ENCODE data around the gene MVD. TPM values are rescaled to one million over a fixed set of nuclear protein-coding genes. Genes with fewer than 3 reads are reported as not detected.

Gene MVD
- total and polyA plus RNA-seq, 2 donors (not counting 1 experiment from before 2014, with no cell fraction given): 35.9 to 204 TPM

DNA sequence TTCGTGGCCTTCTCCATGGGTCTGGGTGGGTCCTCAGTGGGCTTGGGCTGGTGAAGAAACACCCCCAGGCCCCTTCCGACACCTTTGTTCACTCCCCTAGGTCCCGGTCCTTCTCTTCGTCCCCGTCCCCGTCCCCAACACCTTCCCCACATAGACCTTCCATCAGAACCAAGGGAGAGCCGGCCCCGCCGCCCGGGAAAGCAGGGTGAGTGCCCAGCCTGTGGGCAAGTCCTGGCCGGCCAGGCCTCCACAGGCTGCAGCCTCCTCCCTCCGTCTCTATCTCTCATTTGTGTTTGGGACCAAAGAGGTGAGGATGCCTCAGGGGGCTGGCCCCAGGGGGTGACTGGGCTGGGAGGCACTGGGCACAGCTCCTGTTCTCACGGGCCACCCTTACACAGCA, 39.0 kb downstream of the MVD start:
- H3K9me3 ChIP-seq (ENCODE audit: control insufficient read depth, insufficient read depth, low read depth, low read length): no peaks in the 10 kb centered on the region
- no peak overlapping the region for H3K4me3 ChIP-seq (replicated peaks in 1 of 4; ENCODE audit: control extremely low read depth in 1 of 4, insufficient read depth in 1 of 4, low read depth in 3 of 4, low read length in 4 of 4)
- H3K9ac ChIP-seq (ENCODE audit: insufficient read depth, low read length): no peak overlapping the region
- H3K27ac ChIP-seq (ENCODE audit: insufficient read depth, low read length): no peak overlapping the region
- no peaks in the 10 kb centered on the region for H4K20me1 ChIP-seq (ENCODE audit: control insufficient read depth, extremely low read depth, insufficient read depth, low read length)
- H3K27me3 ChIP-seq (ENCODE audit: control insufficient read depth, insufficient read depth, low read length): no peaks in the 10 kb centered on the region
- no peak overlapping the region for H3K4me2 ChIP-seq (ENCODE audit: extremely low read depth, insufficient read depth, low read length)
- no peak for DNase-seq (ENCODE audit: low read depth in 2 of 2)
- no peak overlapping the region for H2AFZ ChIP-seq (ENCODE audit: low read length)
- no peak for TF ChIP-seq EZH2 (IDR thresholded peaks at IDR 0.05; ENCODE audit: low read length, missing control alignments)
- TF ChIP-seq CTCF (conservative IDR thresholded peaks at IDR 0.05 in 1 of 2, IDR thresholded peaks at IDR 0.05 in 1 of 2; ENCODE audit: low read depth in 1 of 2, low read length in 2 of 2): no peak
- H3K36me3 ChIP-seq (ENCODE audit: control insufficient read depth, insufficient read depth, low read length): peaks cover 25% of the 10 kb centered on the region
- no peaks in the 10 kb centered on the region for H3K4me1 ChIP-seq (ENCODE audit: control insufficient read depth, extremely low read depth, insufficient read depth, low read length)
- no peaks in the 10 kb centered on the region for H3K79me2 ChIP-seq (ENCODE audit: control insufficient read depth, insufficient read depth, low read length)

- TF ChIP-seq CTCF (conservative IDR thresholded peaks at IDR 0.05 in 1 of 2, IDR thresholded peaks at IDR 0.05 in 1 of 2; ENCODE audit: low read depth in 1 of 2, low read length in 2 of 2) (no peak), EZH2 (IDR thresholded peaks at IDR 0.05; ENCODE audit: low read length, missing control alignments) (no peak)
- H3K27ac ChIP-seq (ENCODE audit: insufficient read depth, low read length): no peak overlapping the region
- H3K9me3 ChIP-seq (ENCODE audit: control insufficient read depth, insufficient read depth, low read depth, low read length): no peaks in the 10 kb centered on the region
- no peaks in the 10 kb centered on the region for H3K27me3 ChIP-seq (ENCODE audit: control insufficient read depth, insufficient read depth, low read length)
- H4K20me1 ChIP-seq (ENCODE audit: control insufficient read depth, extremely low read depth, insufficient read depth, low read length): no peaks in the 10 kb centered on the region
- no peaks in the 10 kb centered on the region for H3K4me1 ChIP-seq (ENCODE audit: control insufficient read depth, extremely low read depth, insufficient read depth, low read length)
- no peak overlapping the region for H3K4me3 ChIP-seq (replicated peaks in 1 of 4; ENCODE audit: control extremely low read depth in 1 of 4, insufficient read depth in 1 of 4, low read depth in 3 of 4, low read length in 4 of 4)
- no peak overlapping the region for H3K4me2 ChIP-seq (ENCODE audit: extremely low read depth, insufficient read depth, low read length)
- no peak overlapping the region for H2AFZ ChIP-seq (ENCODE audit: low read length)
- no peaks in the 10 kb centered on the region for H3K79me2 ChIP-seq (ENCODE audit: control insufficient read depth, insufficient read depth, low read length)
- H3K36me3 ChIP-seq (ENCODE audit: control insufficient read depth, insufficient read depth, low read length): peaks cover 24% of the 10 kb centered on the region
- H3K9ac ChIP-seq (ENCODE audit: insufficient read depth, low read length): no peak overlapping the region
- DNase-seq (ENCODE audit: low read depth in 2 of 2): no peak
These were observed 40.0 kb downstream of the MVD start for GRCh38 chr16:88622866-88623265.

DNA sequence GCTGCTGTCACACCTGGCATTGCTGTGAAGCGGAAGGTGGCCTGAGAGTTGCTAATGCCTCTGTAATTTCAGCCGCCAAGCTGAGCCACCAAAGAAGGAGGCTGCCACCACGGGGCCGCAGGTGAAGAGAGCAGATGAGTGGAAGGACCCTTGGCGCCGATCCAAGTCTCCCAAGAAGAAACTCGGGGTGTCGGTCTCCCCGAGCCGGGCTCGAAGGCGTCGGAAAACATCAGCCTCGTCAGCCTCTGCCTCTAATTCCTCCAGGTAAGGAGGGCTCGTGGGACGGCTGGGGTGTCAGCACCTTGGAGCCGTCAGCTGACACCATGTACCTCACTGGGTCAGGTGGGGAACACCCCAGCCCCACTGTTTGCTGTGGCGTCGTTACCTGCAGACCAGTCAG, 40.8 kb downstream of the MVD start:
- Histone ChIP-seq H3K4me3 (replicated peaks in 1 of 4; ENCODE audit: control extremely low read depth in 1 of 4, insufficient read depth in 1 of 4, low read depth in 3 of 4, low read length in 4 of 4) (no peak overlapping the region), H3K79me2 (ENCODE audit: control insufficient read depth, insufficient read depth, low read length) (no peaks in the 10 kb centered on the region), H3K27me3 (ENCODE audit: control insufficient read depth, insufficient read depth, low read length) (no peaks in the 10 kb centered on the region), H3K36me3 (ENCODE audit: control insufficient read depth, insufficient read depth, low read length) (peaks cover 22% of the 10 kb centered on the region), H2AFZ (ENCODE audit: low read length) (no peak overlapping the region), H3K9ac (ENCODE audit: insufficient read depth, low read length) (no peak overlapping the region), H3K27ac (ENCODE audit: insufficient read depth, low read length) (no peak overlapping the region), H3K4me1 (ENCODE audit: control insufficient read depth, extremely low read depth, insufficient read depth, low read length) (no peaks in the 10 kb centered on the region), H4K20me1 (ENCODE audit: control insufficient read depth, extremely low read depth, insufficient read depth, low read length) (no peaks in the 10 kb centered on the region), H3K4me2 (ENCODE audit: extremely low read depth, insufficient read depth, low read length) (no peak overlapping the region), H3K9me3 (ENCODE audit: control insufficient read depth, insufficient read depth, low read depth, low read length) (no peaks in the 10 kb centered on the region)
- no peak for DNase-seq (ENCODE audit: low read depth in 2 of 2)
- TF ChIP-seq CTCF (conservative IDR thresholded peaks at IDR 0.05 in 1 of 2, IDR thresholded peaks at IDR 0.05 in 1 of 2; ENCODE audit: low read depth in 1 of 2, low read length in 2 of 2) (no peak), EZH2 (IDR thresholded peaks at IDR 0.05; ENCODE audit: low read length, missing control alignments) (no peak)

Measured in fibroblast of lung (primary cell).